Activated gamma-delta T cell treated with Interleukin-2 at 50 U/mL for 16 hours (primary cell): ENCODE data around the gene ZNF560.
"Not testable (repeated sequence)": the region's sequence is repeated elsewhere in the genome, so short reads cannot be mapped to it uniquely, and the experiment has no call there.

ENCODE experiments used
- DNase-seq: peaks from one replicate; pipeline ENCODE4 v3.0.0-alpha.2; 2020

ZNF560 gene

GRCh38 chr19:9498183-9498902 is at the start of gene ZNF560:
Gene ZNF560 (minus strand): TSS chr19:9498616. CDS start chr19:9475313, 23,303 bp downstream.
- DNase-seq: no peak

- DNase-seq: no peak
These were observed 49.5 kb upstream of the ZNF560 start for GRCh38 chr19:9547870-9548269.

GRCh38 chr19:9541281-9541680 is 42.9 kb upstream of the ZNF560 start:
- DNase-seq: not testable (repeated sequence)

- DNase-seq: not testable (repeated sequence)
These were observed 41.5 kb upstream of the ZNF560 start for GRCh38 chr19:9539921-9540320.

- DNase-seq: not testable (repeated sequence)
These were observed 40.8 kb upstream of the ZNF560 start for GRCh38 chr19:9539201-9539600.

GRCh38 chr19:9538183-9539058 is 40.0 kb upstream of the ZNF560 start, which contains the start of gene ZNF426:
Gene ZNF426 (minus strand): TSS chr19:9538645. CDS start chr19:9536232, 2,413 bp downstream.
- peak; percentile 77 for DNase-seq

GRCh38 chr19:9535934-9536333 is 37.5 kb upstream of the ZNF560 start:
- no peak for DNase-seq

- DNase-seq: no peak
These were observed 33.5 kb upstream of the ZNF560 start for GRCh38 chr19:9531933-9532332.

- DNase-seq: no peak
These were observed 30.4 kb upstream of the ZNF560 start for GRCh38 chr19:9528757-9529336.

- DNase-seq: no peak
These were observed 25.6 kb upstream of the ZNF560 start for GRCh38 chr19:9523885-9524474.

GRCh38 chr19:9507285-9507684 is 8.9 kb upstream of the ZNF560 start:
- DNase-seq: no peak

GRCh38 chr19:9500796-9501195 is 2.4 kb upstream of the ZNF560 start:
- DNase-seq: no peak

- no peak for DNase-seq
These were observed 4.3 kb downstream of the ZNF560 start for GRCh38 chr19:9494096-9494495.

- DNase-seq: no peak
These were observed 11.4 kb downstream of the ZNF560 start for GRCh38 chr19:9487016-9487415.

- no peak for DNase-seq
These were observed 13.3 kb downstream of the ZNF560 start for GRCh38 chr19:9485140-9485539.

- DNase-seq: no peak
These were observed 23.4 kb downstream of the ZNF560 start for GRCh38 chr19:9474975-9475374.

- no peak for DNase-seq
These were observed 31.3 kb downstream of the ZNF560 start for GRCh38 chr19:9467161-9467560.

GRCh38 chr19:9461938-9462337 is 36.5 kb downstream of the ZNF560 start:
- no peak for DNase-seq

GRCh38 chr19:9456018-9456689 is 42.3 kb downstream of the ZNF560 start:
- DNase-seq: no peak

GRCh38 chr19:9453953-9454352 is 44.5 kb downstream of the ZNF560 start:
- DNase-seq: no peak

- DNase-seq: no peak
These were observed 53.4 kb downstream of the ZNF560 start for GRCh38 chr19:9445037-9445436.

- DNase-seq: no peak
These were observed 62.1 kb downstream of the ZNF560 start for GRCh38 chr19:9436358-9436757.
